WTC11 (cell line): Measurements from ENCODE around the gene PHACTR3. TPM values are rescaled to one million over a fixed set of nuclear protein-coding genes. Genes with fewer than 3 reads are reported as not detected.

Experiments
- ATAC-seq: fragments of 200-7000 bp; cut with Tn5 transposase; 2 replicates; pipeline ENCODE4 v1.10.0; 2021; ENCODE audit warnings: mild to moderate bottlenecking, moderate library complexity
- CTCF ChIA-PET: fragments of 300-600 bp; sonication (Branson Sonifier 250); formaldehyde crosslinking; loops from one replicate; lab custom pipeline; 2021; ENCODE audit warnings: antibody characterized with exemption; lab: Charles Lee
- POLR2A ChIA-PET: fragments of 350-600 bp; sonication (Branson Sonifier 250); formaldehyde crosslinking; loops from one replicate; lab custom pipeline; 2021; ENCODE audit warnings: antibody characterized with exemption; lab: Charles Lee
- DNase-seq: peaks from one replicate; pipeline ENCODE4 v3.0.0; 2021; ENCODE audit warnings: low spot score
- H3K27ac Mint-ChIP-seq: 2 replicates; pipeline ENCODE4 v1.8.0; 2021; ENCODE audit warnings: mixed read lengths
- H3K27me3 Mint-ChIP-seq: 2 replicates; pipeline ENCODE4 v1.8.0; 2021; ENCODE audit warnings: low read depth, mild to moderate bottlenecking, moderate library complexity, mixed read lengths
- H3K36me3 Mint-ChIP-seq: 2 replicates; pipeline ENCODE4 v1.8.0; 2021; ENCODE audit warnings: mixed read lengths
- H3K4me1 Mint-ChIP-seq: 2 replicates; pipeline ENCODE4 v1.8.0; 2022; ENCODE audit warnings: mixed read lengths
- H3K4me3 Mint-ChIP-seq: 2 replicates; pipeline ENCODE4 v1.8.0; 2021; ENCODE audit warnings: mild to moderate bottlenecking, moderate library complexity, mixed read lengths
- H3K9me3 Mint-ChIP-seq: 2 replicates; pipeline ENCODE4 v1.8.0; 2021; ENCODE audit warnings: mixed read lengths
- ATF2 ChIP-seq: sonication (generic); formaldehyde crosslinking; IDR thresholded peaks from 2 replicates; pipeline ENCODE4 v1.8.1; 2022; ENCODE audit warnings: low read depth, missing genetic modification reagents, borderline replicate concordance
- ATF6 ChIP-seq: sonication (generic); formaldehyde crosslinking; IDR thresholded peaks from 2 replicates; pipeline ENCODE4 v1.8.1; 2023; ENCODE audit warnings: mild to moderate bottlenecking, missing genetic modification reagents
- E2F4 ChIP-seq: sonication (generic); formaldehyde crosslinking; IDR thresholded peaks from 2 replicates; pipeline ENCODE4 v1.8.1; 2022; ENCODE audit warnings: low read depth, mild to moderate bottlenecking, moderate library complexity, missing genetic modification reagents, borderline replicate concordance
- ELF4 ChIP-seq: sonication (generic); formaldehyde crosslinking; IDR thresholded peaks from 2 replicates; pipeline ENCODE4 v1.8.1; 2022; ENCODE audit warnings: low read depth, mild to moderate bottlenecking, moderate library complexity, missing genetic modification reagents
- EMX1 ChIP-seq: fragments of 250-450 bp; sonication (Bioruptor Pico); IDR thresholded peaks from 2 replicates; pipeline ENCODE4 v1.8.0; 2021; ENCODE audit warnings: mild to moderate bottlenecking
- ERG ChIP-seq: fragments of 250-450 bp; sonication (Bioruptor Pico); IDR thresholded peaks from 2 replicates; pipeline ENCODE4 v1.8.0; 2021; ENCODE audit warnings: mild to moderate bottlenecking
- JAZF1 ChIP-seq: fragments of 250-450 bp; sonication (Bioruptor Pico); IDR thresholded peaks from 2 replicates; pipeline ENCODE4 v1.9.0; 2021; ENCODE audit warnings: moderate library complexity, mild to moderate bottlenecking, inconsistent platforms
- MLX ChIP-seq: sonication (generic); formaldehyde crosslinking; IDR thresholded peaks from 2 replicates; pipeline ENCODE4 v1.8.1; 2023; ENCODE audit warnings: mild to moderate bottlenecking, missing genetic modification reagents, moderate library complexity
- NR3C1 ChIP-seq: sonication (generic); formaldehyde crosslinking; conservative IDR thresholded peaks from 2 replicates; pipeline ENCODE4 v1.8.1; 2023; ENCODE audit warnings: low read depth, mild to moderate bottlenecking, missing genetic modification reagents
- PRDM15 ChIP-seq: sonication (generic); formaldehyde crosslinking; IDR thresholded peaks from 2 replicates; pipeline ENCODE4 v1.8.0; 2022; ENCODE audit warnings: missing genetic modification reagents
- ZNF671 ChIP-seq: fragments of 250-450 bp; sonication (Bioruptor Pico); IDR thresholded peaks from 2 replicates; pipeline ENCODE4 v1.8.0; 2021; ENCODE audit warnings: mild to moderate bottlenecking
- ZSCAN18 ChIP-seq: fragments of 250-450 bp; sonication (Bioruptor Pico); IDR thresholded peaks from 2 replicates; pipeline ENCODE4 v2.1.2; 2022; ENCODE audit warnings: mild to moderate bottlenecking, moderate library complexity
- total RNA-seq: library from RNA; stranded (reverse); gene quantifications from 3 replicates; pipeline ENCODE4 v1.2.3, GENCODE V29; 2021

Gene PHACTR3
- total RNA-seq, 1 experiment from 2014 or later: 0.28 TPM

- no peak for TF ChIP-seq ZSCAN18 (CRISPR knock-in tag)
Observed at GRCh38 chr20:59788811-59789397, 184.6 kb downstream of the PHACTR3 start (continued).

- ATAC-seq (no peak), DNase-seq (no peak)
- Mint-ChIP-seq H3K27ac (no peak overlapping the region), H3K4me1 (no peaks in the 10 kb centered on the region), H3K36me3 (peaks cover 13% of the 10 kb centered on the region), H3K27me3 (peaks cover 35% of the 10 kb centered on the region), H3K9me3 (peaks cover 23% of the 10 kb centered on the region), H3K4me3 (no peak overlapping the region)
- TF ChIP-seq E2F4 (CRISPR knock-in tag) (no peak), ATF6 (no peak), ZNF671 (no peak), MLX (CRISPR knock-in tag) (no peak), ERG (no peak), NR3C1 (no peak), ELF4 (CRISPR knock-in tag) (no peak), EMX1 (CRISPR knock-in tag) (no peak), ATF2 (no peak), JAZF1 (no peak), PRDM15 (CRISPR knock-in tag) (no peak)
- ChIA-PET CTCF (interaction anchor here (1.2 to 8.3 kb wide), 2 partner anchors 59 to 60 kb away, joined by 3 to 89 read pairs; no protein-coding TSS in a partner anchor), POLR2A (no interaction called here)
Observed at GRCh38 chr20:59789686-59790085, 185.3 kb downstream of the PHACTR3 start.
